Activated CD8-positive, alpha-beta T cell treated with anti-CD3 and anti-CD28 coated beads for 36 hours (primary cell): ENCODE results near the gene AKAP13. TPM values are rescaled to one million over a fixed set of nuclear protein-coding genes. Genes with fewer than 3 reads are reported as not detected.

Experiments
- ATAC-seq: fragments of 200-7000 bp; cut with Tn5 transposase; one replicate; pipeline ENCODE4 v1.10.0; 2021; ENCODE audit warnings: mild to moderate bottlenecking, moderate library complexity
- CTCF ChIA-PET: fragments of 350-600 bp; sonication (Branson Sonifier 250); formaldehyde crosslinking; loops from one replicate; lab custom pipeline; 2021; ENCODE audit warnings: antibody characterized with exemption; lab: Charles Lee
- POLR2A ChIA-PET: fragments of 350-600 bp; sonication (Branson Sonifier 250); formaldehyde crosslinking; loops from one replicate; lab custom pipeline; 2021; ENCODE audit warnings: antibody characterized with exemption; lab: Charles Lee
- DNase-seq: peaks from one replicate; pipeline ENCODE4 v3.0.0-alpha.2; 2020
- H3K27ac Mint-ChIP-seq: one replicate; pipeline ENCODE4 v1.8.0; 2021; ENCODE audit warnings: mild to moderate bottlenecking, mixed read lengths
- H3K27me3 Mint-ChIP-seq: one replicate; pipeline ENCODE4 v1.8.0; 2021; ENCODE audit warnings: mixed read lengths
- H3K36me3 Mint-ChIP-seq: one replicate; pipeline ENCODE4 v1.8.0; 2021; ENCODE audit warnings: low read depth, mixed read lengths
- H3K4me1 Mint-ChIP-seq: one replicate; pipeline ENCODE4 v1.8.0; 2021; ENCODE audit warnings: low read depth, mixed read lengths
- H3K4me3 Mint-ChIP-seq: one replicate; pipeline ENCODE4 v1.8.0; 2021; ENCODE audit warnings: mild to moderate bottlenecking, moderate library complexity, mixed read lengths
- H3K9me3 Mint-ChIP-seq: one replicate; pipeline ENCODE4 v1.8.0; 2021; ENCODE audit warnings: mixed read lengths
- intact Hi-C: fragments of 100-400 bp; cut with micrococcal nuclease; formaldehyde crosslinking; loops from one replicate; pipeline ENCODE4 v1.10.0; 2022
- total RNA-seq, 2 experiments: library from RNA; stranded (reverse); gene quantifications; one replicate each; pipeline ENCODE4 v1.2.3, GENCODE V29; 2021
- TF ChIP-seq, protein P1 (sequence below): fragments of 200-600 bp; IDR thresholded peaks from one replicate; pipeline ENCODE4 v1.8.0; 2022; ENCODE audit warnings: antibody characterized with exemption, mild to moderate bottlenecking

Gene AKAP13
- total RNA-seq, 2 experiments from 2014 or later, result 79.1 to 79.5 TPM

DNA sequence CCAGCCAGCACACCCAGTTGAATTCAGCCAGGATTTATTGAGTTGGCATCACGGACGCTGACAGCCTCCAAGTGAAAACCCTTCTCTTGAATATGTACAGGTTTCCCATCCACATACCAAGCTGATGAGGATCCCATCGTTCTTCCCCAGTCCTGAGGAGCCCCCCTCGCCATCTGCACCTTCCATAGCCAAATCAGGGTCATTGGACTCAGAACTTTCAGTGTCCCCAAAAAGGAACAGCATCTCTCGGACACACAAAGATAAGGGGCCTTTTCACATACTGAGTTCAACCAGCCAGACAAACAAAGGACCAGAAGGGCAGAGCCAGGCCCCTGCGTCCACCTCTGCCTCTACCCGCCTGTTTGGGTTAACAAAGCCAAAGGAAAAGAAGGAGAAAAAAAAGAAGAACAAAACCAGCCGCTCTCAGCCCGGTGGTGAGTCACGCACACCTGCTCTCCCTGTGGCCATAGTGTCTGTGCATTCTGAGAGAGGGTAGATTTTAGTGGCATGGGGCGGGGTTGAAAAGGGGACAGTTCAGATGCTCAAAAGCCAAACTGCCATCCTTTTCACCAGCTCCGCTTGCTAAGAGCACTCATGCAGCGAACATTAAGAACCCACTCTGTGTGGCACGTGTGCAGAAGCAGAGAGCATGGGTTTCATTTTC lies 363.1 kb downstream of the AKAP13 start:
- Mint-ChIP-seq H3K27ac (peak overlapping the region; percentile 38), H3K4me1 (no peaks in the 10 kb centered on the region), H3K27me3 (no peaks in the 10 kb centered on the region), H3K36me3 (peaks cover 40% of the 10 kb centered on the region), H3K4me3 (no peak overlapping the region), H3K9me3 (no peaks in the 10 kb centered on the region)
- ATAC-seq, result no peak
- TF ChIP-seq, protein P1, sequence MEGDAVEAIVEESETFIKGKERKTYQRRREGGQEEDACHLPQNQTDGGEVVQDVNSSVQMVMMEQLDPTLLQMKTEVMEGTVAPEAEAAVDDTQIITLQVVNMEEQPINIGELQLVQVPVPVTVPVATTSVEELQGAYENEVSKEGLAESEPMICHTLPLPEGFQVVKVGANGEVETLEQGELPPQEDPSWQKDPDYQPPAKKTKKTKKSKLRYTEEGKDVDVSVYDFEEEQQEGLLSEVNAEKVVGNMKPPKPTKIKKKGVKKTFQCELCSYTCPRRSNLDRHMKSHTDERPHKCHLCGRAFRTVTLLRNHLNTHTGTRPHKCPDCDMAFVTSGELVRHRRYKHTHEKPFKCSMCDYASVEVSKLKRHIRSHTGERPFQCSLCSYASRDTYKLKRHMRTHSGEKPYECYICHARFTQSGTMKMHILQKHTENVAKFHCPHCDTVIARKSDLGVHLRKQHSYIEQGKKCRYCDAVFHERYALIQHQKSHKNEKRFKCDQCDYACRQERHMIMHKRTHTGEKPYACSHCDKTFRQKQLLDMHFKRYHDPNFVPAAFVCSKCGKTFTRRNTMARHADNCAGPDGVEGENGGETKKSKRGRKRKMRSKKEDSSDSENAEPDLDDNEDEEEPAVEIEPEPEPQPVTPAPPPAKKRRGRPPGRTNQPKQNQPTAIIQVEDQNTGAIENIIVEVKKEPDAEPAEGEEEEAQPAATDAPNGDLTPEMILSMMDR, result no peak
- ChIA-PET CTCF (interaction anchor here (1.7 kb wide), 1 partner anchor 14 kb away, joined by 8 read pairs; no protein-coding TSS in a partner anchor), POLR2A (no interaction called here)
- no peak for DNase-seq
- intact Hi-C loops, result no loop called here

- peak overlapping the region; percentile 46 for H3K27ac Mint-ChIP-seq
- H3K9me3 Mint-ChIP-seq, result no peaks in the 10 kb centered on the region
- H3K4me1 Mint-ChIP-seq, result no peaks in the 10 kb centered on the region
- intact Hi-C loops, result no loop called here
- peaks cover 35% of the 10 kb centered on the region for H3K36me3 Mint-ChIP-seq
- ChIA-PET POLR2A (no interaction called here), CTCF (no interaction called here)
- TF ChIP-seq, protein P1, result no peak
- no peak for DNase-seq
- no peak overlapping the region for H3K4me3 Mint-ChIP-seq
- ATAC-seq, result no peak
- H3K27me3 Mint-ChIP-seq, result no peaks in the 10 kb centered on the region
These were observed 364.2 kb downstream of the AKAP13 start for GRCh38 chr15:85744579-85744978.

GRCh38 chr15:85745023-85745422 lies 364.6 kb downstream of the AKAP13 start:
- Mint-ChIP-seq H3K4me3 (no peak overlapping the region), H3K9me3 (no peaks in the 10 kb centered on the region), H3K4me1 (no peaks in the 10 kb centered on the region), H3K36me3 (peaks cover 35% of the 10 kb centered on the region), H3K27me3 (no peaks in the 10 kb centered on the region), H3K27ac (no peak overlapping the region)
- TF ChIP-seq, protein P1, result no peak
- DNase-seq, result no peak
- intact Hi-C loops, result no loop called here
- ATAC-seq, result no peak
- ChIA-PET CTCF (no interaction called here), POLR2A (no interaction called here)

DNA sequence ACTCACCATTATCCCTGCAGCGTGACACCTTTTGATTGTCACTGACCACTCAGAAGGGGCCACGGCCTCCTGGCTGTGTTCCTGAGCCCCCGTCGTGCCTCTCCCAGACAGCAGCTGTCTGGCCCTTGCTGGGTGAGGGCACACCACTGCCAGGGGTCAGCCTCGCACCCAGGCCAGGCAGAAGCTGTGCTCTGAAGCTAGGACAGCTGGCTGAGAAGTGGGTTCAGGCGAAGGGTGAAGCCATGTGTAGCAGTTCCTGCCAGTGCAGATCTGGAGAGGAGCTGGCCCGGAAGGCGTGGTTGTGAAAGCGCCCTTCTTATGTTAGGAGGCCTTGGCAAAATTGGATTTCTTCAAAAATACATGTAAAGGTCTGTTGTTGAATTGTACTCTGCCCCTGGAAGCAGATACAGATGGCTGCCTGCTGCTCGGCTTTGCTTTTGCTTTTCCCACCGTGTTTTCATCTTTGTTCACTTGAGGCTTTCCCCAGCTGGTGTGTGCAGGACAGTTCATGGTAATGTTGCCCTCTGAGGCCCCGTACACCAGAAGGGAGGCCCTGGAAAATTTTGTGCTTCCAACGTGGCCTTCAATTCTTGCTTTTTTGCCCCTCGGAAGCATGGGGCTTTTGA lies 365.2 kb downstream of the AKAP13 start:
- Mint-ChIP-seq H3K4me1 (peaks cover 4% of the 10 kb centered on the region), H3K27me3 (no peaks in the 10 kb centered on the region), H3K36me3 (peaks cover 32% of the 10 kb centered on the region), H3K4me3 (no peak overlapping the region), H3K27ac (no peak overlapping the region), H3K9me3 (no peaks in the 10 kb centered on the region)
- TF ChIP-seq, protein P1, result no peak
- ChIA-PET POLR2A (no interaction called here), CTCF (interaction anchor here (1.5 kb wide), 1 partner anchor 10 kb away, joined by 3 read pairs; no protein-coding TSS in a partner anchor)
- ATAC-seq (no peak), DNase-seq (no peak)
- intact Hi-C loops, result no loop called here

GRCh38 chr15:85746641-85747040 lies 366.2 kb downstream of the AKAP13 start:
- Mint-ChIP-seq H3K4me3 (no peak overlapping the region), H3K27ac (peak overlapping the region; percentile 60), H3K27me3 (no peaks in the 10 kb centered on the region), H3K9me3 (no peaks in the 10 kb centered on the region), H3K36me3 (peaks cover 30% of the 10 kb centered on the region), H3K4me1 (peaks cover 14% of the 10 kb centered on the region)
- no peak for ATAC-seq
- intact Hi-C loops, result no loop called here
- TF ChIP-seq, protein P1, result no peak
- ChIA-PET CTCF (interaction anchor here (1.5 kb wide), 1 partner anchor 9 kb away, joined by 3 read pairs; no protein-coding TSS in a partner anchor), POLR2A (no interaction called here)
- DNase-seq, result no peak
